Mesenchymal stem cell (in vitro differentiated cells and primary cell): ENCODE data around the gene ZNF362.

ENCODE experiments used
- DNase-seq: peaks from one replicate; pipeline ENCODE4 v3.0.0-alpha.2; 2013
- H2AFZ ChIP-seq: one replicate; pipeline ENCODE4 v1.6.1; 2013; ENCODE audit warnings: low read depth, mild to moderate bottlenecking, control low read depth, inconsistent platforms, low read length, moderate library complexity
- H2AK5ac ChIP-seq: 2 replicates; pipeline ENCODE4 v1.6.1; 2013; ENCODE audit warnings: low read length, moderate library complexity, mild to moderate bottlenecking, inconsistent platforms; ENCODE audit not compliant: severe bottlenecking
- H2BK120ac ChIP-seq: one replicate; pipeline ENCODE4 v1.6.1; 2013; ENCODE audit warnings: low read depth, mild to moderate bottlenecking, inconsistent platforms, low read length, moderate library complexity
- H2BK12ac ChIP-seq, 2 experiments: one replicate each; pipeline ENCODE4 v1.6.1; 2013; ENCODE audit warnings: inconsistent platforms in 2 of 2, low read length in 2 of 2, mild to moderate bottlenecking in 2 of 2, moderate library complexity in 2 of 2, control low read depth in 1 of 2
- H2BK15ac ChIP-seq: one replicate; pipeline ENCODE4 v1.6.1; 2013; ENCODE audit warnings: mild to moderate bottlenecking, low read depth, inconsistent platforms; ENCODE audit not compliant: poor library complexity, severe bottlenecking
- H2BK5ac ChIP-seq: 2 replicates; pipeline ENCODE4 v1.6.1; 2013; ENCODE audit warnings: low read depth, mild to moderate bottlenecking, low read length, control low read depth, inconsistent platforms; ENCODE audit not compliant: poor library complexity, severe bottlenecking
- H3K14ac ChIP-seq, 2 experiments: one replicate each; pipeline ENCODE4 v1.6.1; 2013; ENCODE audit warnings: inconsistent platforms in 2 of 2, low read length in 2 of 2, control low read depth in 1 of 2, mild to moderate bottlenecking in 1 of 2, moderate library complexity in 1 of 2
- H3K18ac ChIP-seq, 2 experiments: one replicate each; pipeline ENCODE4 v1.6.1; 2013; ENCODE audit warnings: inconsistent platforms in 2 of 2, low read length in 2 of 2, control low read depth in 1 of 2, low read depth in 1 of 2, mild to moderate bottlenecking in 1 of 2
- H3K23ac ChIP-seq, 2 experiments: one replicate each; pipeline ENCODE4 v1.6.1; 2013; ENCODE audit warnings: inconsistent platforms in 2 of 2, low read length in 2 of 2, mild to moderate bottlenecking in 2 of 2, moderate library complexity in 2 of 2, control low read depth in 1 of 2
- H3K27ac ChIP-seq: 2 replicates; pipeline ENCODE4 v1.5.1; 2013; ENCODE audit warnings: mild to moderate bottlenecking, moderate library complexity, low read length, control low read depth, inconsistent platforms; ENCODE audit not compliant: poor library complexity, severe bottlenecking
- H3K27me3 ChIP-seq, 2 experiments: 2 replicates each; pipeline versions ENCODE4 v1.6.1 to v1.7.0; 2013; ENCODE audit warnings: low read length in 2 of 2, mild to moderate bottlenecking in 2 of 2, moderate library complexity in 2 of 2, control low read depth in 1 of 2, inconsistent platforms in 1 of 2; ENCODE audit not compliant: control insufficient read depth in 1 of 2, insufficient read depth in 1 of 2
- H3K36me3 ChIP-seq, 2 experiments: 2 replicates each; pipeline versions ENCODE4 v1.6.1 to v1.7.0; 2013; ENCODE audit warnings: low read length in 2 of 2, control low read depth in 1 of 2, inconsistent platforms in 1 of 2, low read depth in 1 of 2, mild to moderate bottlenecking in 1 of 2; ENCODE audit not compliant: insufficient read depth in 2 of 2, control insufficient read depth in 1 of 2
- H3K4ac ChIP-seq, 2 experiments: one replicate each; pipeline ENCODE4 v1.6.1; 2013; ENCODE audit warnings: inconsistent platforms in 2 of 2, low read length in 2 of 2, mild to moderate bottlenecking in 2 of 2, moderate library complexity in 2 of 2, control low read depth in 1 of 2, low read depth in 1 of 2
- H3K4me1 ChIP-seq: 2 replicates; pipeline ENCODE4 v1.6.1; 2013; ENCODE audit warnings: low read depth, low read length, control low read depth; ENCODE audit not compliant: control insufficient read depth, insufficient read depth
- H3K4me2 ChIP-seq: 2 replicates; pipeline ENCODE4 v1.6.1; 2013; ENCODE audit warnings: low read length, mild to moderate bottlenecking, inconsistent platforms; ENCODE audit not compliant: poor library complexity, severe bottlenecking
- H3K4me3 ChIP-seq, 2 experiments: 2 replicates each; pipeline versions ENCODE4 v1.5.1 to v1.7.0; 2013; ENCODE audit warnings: low read length in 2 of 2, mild to moderate bottlenecking in 2 of 2, control low read depth in 1 of 2, low read depth in 1 of 2; ENCODE audit not compliant: insufficient read depth in 1 of 2
- H3K79me1 ChIP-seq: replicated peaks from 2 replicates; pipeline ENCODE4 v1.6.1; 2013; ENCODE audit warnings: mild to moderate bottlenecking, control low read depth, low read length, inconsistent platforms; ENCODE audit not compliant: poor library complexity, severe bottlenecking
- H3K9ac ChIP-seq: 2 replicates; pipeline ENCODE4 v1.7.0; 2013; ENCODE audit warnings: mild to moderate bottlenecking, low read length, moderate library complexity
- H3K9me3 ChIP-seq: 2 replicates; pipeline ENCODE4 v1.7.0; 2013; ENCODE audit warnings: mild to moderate bottlenecking, low read length; ENCODE audit not compliant: control insufficient read depth
- H4K8ac ChIP-seq: one replicate; pipeline ENCODE4 v1.6.1; 2013; ENCODE audit warnings: inconsistent platforms, mild to moderate bottlenecking, low read length, moderate library complexity
- H4K91ac ChIP-seq: one replicate; pipeline ENCODE4 v1.6.1; 2013; ENCODE audit warnings: mild to moderate bottlenecking, low read length, inconsistent platforms
- WGBS: methylation state at CpG from one replicate; pipeline ENCODE4 v1.1.7; 2013; ENCODE audit warnings: mixed read lengths; 5-methylcytosine and 5-hydroxymethylcytosine counted together

ZNF362 gene

GRCh38 chr1:33323663-33324477 is 67.6 kb downstream of the ZNF362 start:
- H3K4me1 ChIP-seq, result peaks cover 27% of the 10 kb centered on the region
- H3K4ac ChIP-seq, result no peak overlapping the region
- no peaks in the 10 kb centered on the region for H3K9me3 ChIP-seq
- no peak overlapping the region for H2AFZ ChIP-seq
- no peak overlapping the region for H3K14ac ChIP-seq
- peaks cover 19% of the 10 kb centered on the region for H3K79me1 ChIP-seq
- 91% methylated on average over 13 of the region's 14 CpGs for WGBS
- H4K91ac ChIP-seq, result no peak overlapping the region
- H2BK15ac ChIP-seq, result peak overlapping the region; percentile 30
- no peak overlapping the region for H3K27ac ChIP-seq
- no peak overlapping the region for H2BK12ac ChIP-seq
- H4K8ac ChIP-seq, result peak overlapping the region; percentile 19
- no peak overlapping the region for H2BK5ac ChIP-seq
- H2BK120ac ChIP-seq, result no peak overlapping the region
- no peak overlapping the region for H2AK5ac ChIP-seq
- H3K4me2 ChIP-seq, result no peak overlapping the region
- no peaks in the 10 kb centered on the region for H3K27me3 ChIP-seq
- H3K36me3 ChIP-seq, result peaks cover 67 to 84% of the 10 kb centered on the region in 2 experiments
- H3K9ac ChIP-seq, result peak overlapping the region; percentile 2
- no peak overlapping the region for H3K4me3 ChIP-seq
- DNase-seq, result no peak
- no peak overlapping the region for H3K23ac ChIP-seq
- H3K18ac ChIP-seq, result peak overlapping the region in 1 of 2 experiments; percentile 26

- Histone ChIP-seq H3K36me3 (peaks cover 75 to 94% of the 10 kb centered on the region in 2 experiments), H2BK15ac (no peak overlapping the region), H2BK120ac (no peak overlapping the region), H3K4me3 (no peak overlapping the region), H3K4me1 (peaks cover 33% of the 10 kb centered on the region), H3K23ac (no peak overlapping the region), H3K18ac (peak overlapping the region in 1 of 2 experiments; percentile 23), H2AFZ (no peak overlapping the region), H3K27ac (no peak overlapping the region), H3K27me3 (no peaks in the 10 kb centered on the region), H3K9ac (peak overlapping the region; percentile 3), H2AK5ac (no peak overlapping the region), H4K91ac (peak overlapping the region; percentile 7), H3K14ac (no peak overlapping the region), H3K4ac (no peak overlapping the region), H3K79me1 (peaks cover 21% of the 10 kb centered on the region), H2BK12ac (no peak overlapping the region), H3K9me3 (no peaks in the 10 kb centered on the region), H2BK5ac (no peak overlapping the region), H3K4me2 (no peak overlapping the region), H4K8ac (no peak overlapping the region)
- WGBS, result 94% methylated on average over 22 of the region's 22 CpGs
- DNase-seq, result no peak
These were observed 68.6 kb downstream of the ZNF362 start for GRCh38 chr1:33324677-33325575.

DNA sequence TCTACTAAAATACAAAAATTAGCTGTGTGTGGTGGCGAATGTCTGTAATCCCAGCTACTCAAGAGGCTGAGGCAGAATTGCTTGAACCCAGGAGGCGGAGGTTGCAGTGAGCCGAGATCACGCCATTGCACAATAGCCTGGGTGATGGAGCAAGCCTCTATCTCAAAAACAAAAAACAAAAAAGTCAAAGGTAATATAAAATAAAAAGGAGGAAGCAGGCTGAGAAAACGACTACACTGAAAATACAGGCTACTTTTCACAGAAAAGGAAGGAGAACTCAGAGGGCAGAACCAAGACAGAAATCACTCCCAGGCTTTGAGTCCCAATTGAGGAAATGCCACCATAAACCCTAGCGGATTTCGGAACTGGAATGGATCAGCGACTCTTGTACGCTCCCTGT is 70.5 kb downstream of the ZNF362 start:
- H3K4me3 ChIP-seq, result no peak overlapping the region
- H3K4ac ChIP-seq, result no peak overlapping the region
- H3K79me1 ChIP-seq, result peaks cover 21% of the 10 kb centered on the region
- peaks cover 40% of the 10 kb centered on the region for H3K4me1 ChIP-seq
- H2BK15ac ChIP-seq, result no peak overlapping the region
- no peak overlapping the region for H3K23ac ChIP-seq
- H3K18ac ChIP-seq, result no peak overlapping the region
- H3K9me3 ChIP-seq, result no peaks in the 10 kb centered on the region
- no peaks in the 10 kb centered on the region for H3K27me3 ChIP-seq
- H4K8ac ChIP-seq, result no peak overlapping the region
- H2BK120ac ChIP-seq, result no peak overlapping the region
- no peak overlapping the region for H3K9ac ChIP-seq
- 87% methylated on average over 8 of the region's 9 CpGs for WGBS
- H2AFZ ChIP-seq, result no peak overlapping the region
- peak overlapping the region; percentile 34 for H3K27ac ChIP-seq
- no peak overlapping the region for H3K4me2 ChIP-seq
- H4K91ac ChIP-seq, result no peak overlapping the region
- no peak overlapping the region for H3K14ac ChIP-seq
- peaks cover 82 to 100% of the 10 kb centered on the region in 2 experiments for H3K36me3 ChIP-seq
- no peak overlapping the region for H2BK5ac ChIP-seq
- DNase-seq, result no peak
- no peak overlapping the region for H2BK12ac ChIP-seq
- no peak overlapping the region for H2AK5ac ChIP-seq
